Measurements from ENCODE around the gene C2orf76.

DNA sequence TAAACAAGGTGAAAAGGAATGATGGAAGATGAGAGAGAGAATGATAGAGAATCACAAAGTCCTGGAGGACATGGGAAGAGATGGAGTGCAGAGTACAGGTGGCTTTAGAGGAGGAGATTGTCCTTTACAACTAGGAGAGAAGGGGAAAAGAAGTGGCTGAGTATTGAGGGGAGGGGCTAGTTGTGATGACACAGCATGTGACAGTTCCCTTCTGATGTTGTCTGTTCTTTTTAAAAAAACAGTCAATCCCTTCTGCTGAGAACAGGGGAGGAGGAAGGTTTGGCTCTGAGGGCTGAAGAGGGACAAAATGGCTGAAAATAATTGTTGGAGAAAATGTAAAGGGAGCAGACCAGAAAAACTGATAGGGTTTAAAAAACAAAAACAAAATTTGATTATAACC lies 99.0 kb downstream of the C2orf76 start:
- no peak for TF ChIP-seq POLR2A (IDR thresholded peaks at IDR 0.05)
- TF ChIP-seq CTCF (IDR thresholded peaks at IDR 0.05): no peak
- TF ChIP-seq POLR2AphosphoS5 (IDR thresholded peaks at IDR 0.05): no peak

Measured in prostate gland (tissue), 2 donors.